Esophagus (tissue), 2 donors: ENCODE measurements around the gene MEIG1. TPM values are rescaled to one million over a fixed set of nuclear protein-coding genes. Genes with fewer than 3 reads are reported as not detected.

Source experiments
- H3K27ac ChIP-seq, 2 donors: one replicate each; pipeline ENCODE4 v1.5.1; 2013; ENCODE audit warnings: low read depth in 2 of 2, mild to moderate bottlenecking in 2 of 2, inconsistent platforms in 1 of 2, low read length in 1 of 2, moderate library complexity in 1 of 2
- H3K27me3 ChIP-seq, 2 donors: one replicate each; pipeline ENCODE4 v1.6.1; 2013; ENCODE audit warnings: low read length in 2 of 2, control low read depth in 1 of 2, mild to moderate bottlenecking in 1 of 2; ENCODE audit not compliant: insufficient read depth in 2 of 2, control insufficient read depth in 1 of 2
- H3K36me3 ChIP-seq, 2 donors: one replicate each; pipeline ENCODE4 v1.6.1; 2013; ENCODE audit warnings: low read length in 1 of 2; ENCODE audit not compliant: control insufficient read depth in 2 of 2, insufficient read depth in 2 of 2
- H3K4me1 ChIP-seq, 2 donors: one replicate each; pipeline ENCODE4 v1.6.1; 2013; ENCODE audit warnings: low read length in 1 of 2; ENCODE audit not compliant: control insufficient read depth in 2 of 2, insufficient read depth in 2 of 2
- H3K4me3 ChIP-seq, 2 donors: one replicate each; pipeline ENCODE4 v1.5.1; 2013; ENCODE audit warnings: low read length in 2 of 2, mild to moderate bottlenecking in 2 of 2, low read depth in 1 of 2, moderate library complexity in 1 of 2
- H3K9me3 ChIP-seq, 2 donors: one replicate each; pipeline ENCODE4 v1.6.1; 2013; ENCODE audit warnings: mild to moderate bottlenecking in 2 of 2, low read depth in 1 of 2, low read length in 1 of 2, moderate library complexity in 1 of 2; ENCODE audit not compliant: control insufficient read depth in 2 of 2, insufficient read depth in 1 of 2
- WGBS, 2 donors: extraction: QIAGEN DNeasy Blood & Tissue Kit; methylation state at CpG; one replicate each; pipeline ENCODE4 v1.1.7; 2013; 5-methylcytosine and 5-hydroxymethylcytosine counted together
- polyA plus RNA-seq, 2 donors: library from polyadenylated mRNA; stranded (reverse); fragments of 200-250 nt; gene quantifications; one replicate each; pipeline ENCODE4 v1.2.3, GENCODE V29; 2013
- donor health status: healthy with polysubstance abuse.
- donor health status: Bipolar disorder and iron deficiency.

Gene MEIG1, protein sequence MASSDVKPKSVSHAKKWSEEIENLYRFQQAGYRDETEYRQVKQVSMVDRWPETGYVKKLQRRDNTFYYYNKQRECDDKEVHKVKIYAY
- under 1 TPM in 1 of 2 donors, not detected in 1; 0.16 TPM for polyA plus RNA-seq

DNA sequence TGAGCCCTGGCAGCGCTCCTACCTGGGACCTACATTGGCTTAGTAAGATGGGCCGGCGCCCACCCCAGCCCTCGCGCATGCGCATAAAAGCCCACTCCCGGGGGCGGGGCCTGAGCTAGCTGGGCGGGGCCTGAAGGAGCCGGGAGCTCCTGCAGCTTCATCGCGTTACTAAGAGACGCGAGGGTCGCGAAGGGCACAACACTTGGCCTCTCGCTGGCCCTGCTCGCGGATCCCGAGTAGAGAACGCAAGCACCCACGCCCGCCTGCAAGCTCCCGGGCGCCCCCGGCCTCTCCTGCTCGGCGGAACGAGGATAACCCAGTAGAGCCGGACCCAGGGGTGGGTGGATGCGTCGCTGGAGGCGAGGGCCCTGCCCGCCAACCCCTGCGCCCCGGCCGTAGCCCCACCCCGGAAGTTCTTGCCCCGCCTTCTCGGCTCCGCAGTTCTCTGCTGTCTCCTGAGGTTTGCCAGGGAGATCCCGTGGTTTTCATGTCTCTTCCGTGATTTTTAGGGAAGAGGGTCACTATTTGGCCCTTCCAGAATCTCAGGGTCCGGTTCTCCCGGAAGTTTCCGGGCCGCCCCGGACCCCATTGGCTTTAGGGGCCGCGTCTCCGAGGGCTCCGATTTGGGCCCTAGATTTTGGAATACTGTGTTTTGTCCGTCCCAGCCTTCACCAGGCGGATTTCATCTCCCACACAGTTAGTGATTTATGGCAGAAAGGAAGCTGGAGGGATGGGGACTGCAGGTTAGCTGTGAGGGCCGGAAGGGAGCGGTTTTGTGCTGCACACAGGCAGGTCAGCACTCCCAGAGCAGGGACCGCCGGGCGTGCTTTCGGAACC is at the start of gene MEIG1:
MEIG1 (plus strand) TSS at position 168 of the 837 bp plus-strand sequence. CDS start 7,081 bp downstream, outside the sequence.
- WGBS, 2 donors: 0 to 1% methylated on average over 56 to 60 of the region's 60 CpGs
- Histone ChIP-seq H3K4me3 (peak within 1 kb of the TSS; percentile 69 to 77), H3K4me1 (no peaks in the 10 kb centered on the region), H3K9me3 (no peaks in the 10 kb centered on the region), H3K27me3 (no peaks in the 10 kb centered on the region), H3K36me3 (no peaks in the 10 kb centered on the region), H3K27ac (peak within 1 kb of the TSS; percentile 94 to 99)

DNA sequence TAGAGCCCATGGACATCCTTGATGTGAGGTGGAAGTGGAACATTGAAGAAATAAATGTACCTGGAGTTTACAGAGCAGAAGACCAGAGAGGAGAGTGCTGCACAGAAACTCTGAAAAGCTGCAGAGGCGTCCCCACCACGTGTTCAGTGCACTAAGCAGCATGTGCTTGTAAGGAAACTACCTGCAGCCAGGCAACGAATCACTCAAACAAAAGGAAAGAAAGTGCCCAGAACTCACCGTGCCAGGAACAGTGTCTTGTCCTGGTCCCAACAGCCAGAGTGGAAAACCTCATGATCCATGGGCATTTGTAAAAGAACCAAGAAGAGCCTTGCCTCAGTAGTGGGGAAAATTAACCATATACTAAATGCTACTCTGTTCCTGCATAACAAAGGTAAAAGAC is 48.2 kb upstream of the MEIG1 start:
- Histone ChIP-seq H3K27me3 (no peaks in the 10 kb centered on the region), H3K9me3 (no peaks in the 10 kb centered on the region), H3K4me3 (no peak overlapping the region), H3K4me1 (no peaks in the 10 kb centered on the region), H3K36me3 (peaks cover 4 to 7% of the 10 kb centered on the region in 2 donors), H3K27ac (no peak overlapping the region)
- 90 to 95% methylated on average over 4 of the region's 4 CpGs for WGBS, 2 donors

DNA sequence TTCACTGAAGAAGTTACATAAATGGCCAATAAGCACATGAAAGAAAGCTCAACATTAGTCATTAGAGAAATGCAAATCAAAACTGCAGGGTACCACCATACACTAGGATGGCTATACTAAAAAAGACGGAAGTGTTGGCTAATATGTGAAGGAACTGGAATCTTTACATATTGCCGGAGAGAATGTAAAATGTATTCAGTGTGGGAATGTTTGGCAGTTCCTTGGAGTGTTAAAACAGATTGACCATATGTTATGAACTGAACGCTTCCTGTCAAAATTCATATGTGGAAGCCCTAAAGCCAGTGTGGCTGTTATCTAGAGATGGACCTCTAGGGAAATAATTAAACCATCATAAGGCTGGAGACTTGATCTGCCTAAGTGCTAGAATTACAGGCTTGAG is 47.4 kb upstream of the MEIG1 start:
- Histone ChIP-seq H3K27me3 (no peaks in the 10 kb centered on the region), H3K27ac (no peak overlapping the region), H3K4me3 (no peak overlapping the region), H3K36me3 (peaks cover 4 to 7% of the 10 kb centered on the region in 2 donors), H3K4me1 (no peaks in the 10 kb centered on the region), H3K9me3 (no peaks in the 10 kb centered on the region)
- 83 to 95% methylated on average over 3 of the region's 3 CpGs for WGBS, 2 donors

DNA sequence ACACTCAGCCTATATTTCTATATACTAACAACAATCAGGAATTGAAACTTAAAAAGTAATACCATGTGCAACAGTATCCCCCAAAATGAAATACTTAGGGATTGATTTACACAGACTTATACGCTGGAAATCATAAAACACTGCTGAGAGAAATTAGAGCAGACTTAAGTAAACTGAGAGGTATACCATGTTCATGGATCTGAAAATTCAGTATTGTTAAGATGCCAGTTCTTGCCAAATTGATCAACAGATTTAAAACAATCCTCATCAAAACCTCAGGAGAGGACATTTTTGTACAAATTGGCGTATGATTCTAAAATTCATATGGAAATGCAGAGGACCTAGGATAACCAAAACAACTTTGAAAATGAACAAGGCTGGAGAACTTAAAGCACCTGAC is 42.6 kb upstream of the MEIG1 start:
- no peak overlapping the region for H3K4me3 ChIP-seq
- H3K27ac ChIP-seq: no peak overlapping the region
- no peaks in the 10 kb centered on the region for H3K4me1 ChIP-seq
- peaks cover 0 to 4% of the 10 kb centered on the region in 2 donors for H3K9me3 ChIP-seq
- WGBS, 2 donors: 99 to 100% methylated on average over 2 of the region's 2 CpGs
- peaks cover 7 to 10% of the 10 kb centered on the region in 2 donors for H3K36me3 ChIP-seq
- H3K27me3 ChIP-seq: no peaks in the 10 kb centered on the region

DNA sequence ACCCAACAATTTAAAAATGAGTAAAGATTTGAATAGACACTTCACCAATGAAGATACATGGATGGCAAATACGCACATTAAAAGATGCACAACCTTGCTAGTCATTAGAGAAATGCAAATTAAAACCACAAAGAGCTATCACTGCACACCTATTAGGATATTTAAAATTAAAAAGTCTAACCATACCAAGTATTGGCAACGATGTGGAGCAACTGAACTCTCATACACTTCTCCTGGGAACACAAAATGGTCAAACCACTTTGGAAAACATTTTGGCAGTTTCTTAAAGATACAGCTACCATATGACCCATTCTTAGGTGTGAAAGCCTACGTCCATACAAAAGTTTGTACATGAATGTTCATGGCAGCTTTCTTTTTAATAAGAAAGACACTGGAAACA is 41.4 kb upstream of the MEIG1 start:
- no peak overlapping the region for H3K27ac ChIP-seq
- WGBS, 2 donors: 98% methylated on average over 3 of the region's 3 CpGs
- peaks cover 0 to 4% of the 10 kb centered on the region in 2 donors for H3K9me3 ChIP-seq
- H3K4me1 ChIP-seq: no peaks in the 10 kb centered on the region
- peaks cover 11 to 18% of the 10 kb centered on the region in 2 donors for H3K36me3 ChIP-seq
- H3K4me3 ChIP-seq: no peak overlapping the region
- no peaks in the 10 kb centered on the region for H3K27me3 ChIP-seq

DNA sequence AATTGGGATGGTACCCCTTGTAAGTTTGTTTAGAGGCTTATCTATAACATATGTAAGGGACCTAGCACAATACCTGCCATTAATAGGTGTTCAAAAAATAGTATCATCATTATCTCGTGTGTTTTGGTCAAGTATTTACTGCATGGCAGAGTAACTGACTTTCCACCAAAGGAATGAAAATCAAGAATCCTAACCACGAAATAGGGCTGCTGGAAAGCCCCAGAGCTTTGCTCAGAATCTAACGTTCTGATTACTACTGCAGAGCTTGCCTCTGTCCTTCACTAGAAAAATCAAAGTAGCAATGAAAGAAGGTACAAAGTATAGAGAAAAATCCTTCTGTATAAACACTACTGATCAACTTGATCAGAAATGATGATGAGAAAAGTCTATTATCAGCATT is 40.2 kb upstream of the MEIG1 start:
- Histone ChIP-seq H3K27ac (no peak overlapping the region), H3K27me3 (no peaks in the 10 kb centered on the region), H3K4me1 (no peaks in the 10 kb centered on the region), H3K9me3 (peaks cover 0 to 4% of the 10 kb centered on the region in 2 donors), H3K4me3 (no peak overlapping the region), H3K36me3 (peaks cover 10 to 22% of the 10 kb centered on the region in 2 donors)
- 82 to 86% methylated on average over 3 of the region's 3 CpGs for WGBS, 2 donors

DNA sequence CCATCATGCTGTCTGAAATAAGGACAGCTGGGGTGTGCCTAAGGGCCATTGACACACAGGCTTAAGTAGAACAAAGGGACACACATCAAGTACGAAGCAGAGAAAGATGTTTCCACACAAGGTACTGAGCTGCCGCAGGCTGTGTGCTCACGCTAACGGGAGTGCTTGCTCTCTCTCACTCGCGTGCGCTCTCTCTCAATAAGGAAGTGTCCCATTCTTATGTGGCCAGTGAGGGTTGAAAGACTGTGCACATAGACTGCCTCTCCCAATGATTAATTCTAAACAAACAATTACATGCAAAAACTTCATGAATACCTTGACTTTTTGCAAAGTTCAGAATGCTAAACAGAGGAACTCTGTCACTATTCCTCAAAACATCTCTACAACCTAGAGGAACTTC is 35.2 kb upstream of the MEIG1 start:
- no peaks in the 10 kb centered on the region for H3K9me3 ChIP-seq
- peaks cover 19 to 28% of the 10 kb centered on the region in 2 donors for H3K36me3 ChIP-seq
- H3K27ac ChIP-seq: peak overlapping the region in 1 of 2 donors; percentile 48
- H3K27me3 ChIP-seq: no peaks in the 10 kb centered on the region
- 90% methylated on average over 7 of the region's 7 CpGs for WGBS, 2 donors
- no peaks in the 10 kb centered on the region for H3K4me1 ChIP-seq
- no peak overlapping the region for H3K4me3 ChIP-seq

DNA sequence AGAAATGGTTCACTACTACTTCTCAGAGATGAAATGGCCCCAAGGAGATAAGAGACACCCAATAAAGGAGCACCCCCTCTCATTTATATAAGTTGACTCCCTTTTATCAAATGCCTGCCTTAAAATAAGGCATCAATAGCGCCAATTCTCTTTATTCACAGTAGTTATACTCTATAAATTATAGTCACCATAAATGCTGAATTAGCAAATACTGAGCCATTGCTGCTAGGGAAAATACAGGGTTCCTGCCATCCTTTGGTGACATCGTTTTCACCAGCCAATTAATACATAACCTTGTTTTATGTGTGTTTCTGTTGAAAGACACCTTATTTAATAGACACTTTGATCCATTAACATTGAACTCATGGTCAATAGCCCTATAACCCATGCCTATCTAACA is 33.9 kb upstream of the MEIG1 start:
- no peaks in the 10 kb centered on the region for H3K9me3 ChIP-seq
- H3K36me3 ChIP-seq: peaks cover 15 to 25% of the 10 kb centered on the region in 2 donors
- H3K4me3 ChIP-seq: no peak overlapping the region
- no peak overlapping the region for H3K27ac ChIP-seq
- WGBS, 2 donors: 94 to 99% methylated on average over 2 of the region's 2 CpGs
- no peaks in the 10 kb centered on the region for H3K4me1 ChIP-seq
- H3K27me3 ChIP-seq: no peaks in the 10 kb centered on the region

DNA sequence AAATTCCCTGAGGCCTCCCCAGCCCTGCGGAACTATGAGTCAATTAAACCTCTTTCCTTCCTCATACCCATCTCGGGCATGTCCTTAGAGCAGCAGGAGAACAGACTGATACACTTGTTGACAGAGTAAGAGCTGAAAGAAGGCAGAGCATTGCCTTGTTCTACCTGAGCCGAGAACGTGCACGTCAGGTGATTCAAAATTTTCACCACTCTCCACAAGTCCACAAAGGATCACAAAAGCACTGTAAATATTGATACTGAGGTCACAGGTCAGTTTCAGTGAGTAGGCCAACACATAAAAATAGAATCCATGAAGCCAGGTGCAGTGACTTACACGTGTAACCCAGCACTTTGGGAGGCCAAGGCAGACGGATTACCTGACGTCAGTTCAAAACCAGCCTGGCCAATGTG is 33.1 kb upstream of the MEIG1 start:
- WGBS, 2 donors: 84 to 85% methylated on average over 8 of the region's 8 CpGs
- H3K27ac ChIP-seq: peak overlapping the region; percentile 13 to 55
- no peak overlapping the region for H3K4me3 ChIP-seq
- H3K4me1 ChIP-seq: no peaks in the 10 kb centered on the region
- H3K9me3 ChIP-seq: no peaks in the 10 kb centered on the region
- H3K36me3 ChIP-seq: peaks cover 15 to 27% of the 10 kb centered on the region in 2 donors
- no peaks in the 10 kb centered on the region for H3K27me3 ChIP-seq
